ENCODE measurements around the gene SULF2. TPM values are rescaled to one million over a fixed set of nuclear protein-coding genes. Genes with fewer than 3 reads are reported as not detected.

SULF2 gene
- total and polyA plus RNA-seq, 5 experiments from 2014 or later = 0.65 to 1.4 TPM; not detected in 3

GRCh38 chr20:47717421-47717820 lies 67.9 kb downstream of the SULF2 start:
- no peaks in the 10 kb centered on the region for H3K36me3 Mint-ChIP-seq
- H3K4me1 Mint-ChIP-seq = no peaks in the 10 kb centered on the region
- ATAC-seq = no peak
- peaks cover 4 to 22% (median 9%) of the 10 kb centered on the region in 5 donors for H3K27me3 Mint-ChIP-seq
- no peak for DNase-seq
- H3K9me3 Mint-ChIP-seq = no peaks in the 10 kb centered on the region
- H3K27ac Mint-ChIP-seq = no peak overlapping the region
- POLR2A ChIA-PET = no interaction called here
- no peak overlapping the region for H3K4me3 Mint-ChIP-seq

GRCh38 chr20:47713878-47714450 lies 71.3 kb downstream of the SULF2 start:
- Mint-ChIP-seq H3K4me1 (peaks cover 0 to 2% (median 0%) of the 10 kb centered on the region in 4 donors), H3K4me3 (no peak overlapping the region), H3K36me3 (no peaks in the 10 kb centered on the region), H3K27me3 (peaks cover 7 to 31% (median 13%) of the 10 kb centered on the region in 5 donors), H3K27ac (peak overlapping the region in 1 of 10 donors; percentile 19), H3K9me3 (no peaks in the 10 kb centered on the region)
- POLR2A ChIA-PET = interaction anchor here (0.5 kb wide), 1 partner anchor 1228 kb away, joined by 5 read pairs; no protein-coding TSS in a partner anchor
- ATAC-seq = no peak
- DNase-seq = no peak

DNA sequence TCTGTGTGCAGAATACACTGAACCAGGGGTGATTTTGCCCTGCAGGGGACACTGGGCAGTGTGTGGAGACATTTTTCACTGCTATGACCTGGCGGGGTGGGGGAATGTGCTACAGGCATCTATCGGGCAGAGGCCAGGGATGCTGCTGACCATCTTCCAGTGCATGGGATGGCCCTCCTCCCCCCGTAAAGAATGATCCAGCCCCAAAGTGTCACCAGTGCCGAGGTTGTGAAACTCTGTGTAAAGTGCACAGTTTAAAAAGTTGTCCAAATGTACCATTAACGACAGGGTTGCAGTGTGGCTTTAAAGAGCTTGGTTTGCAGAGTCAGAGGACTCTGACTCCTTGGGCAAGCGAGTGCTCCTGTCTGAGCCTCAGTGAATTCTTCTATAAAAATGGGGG lies 72.1 kb downstream of the SULF2 start:
- H3K27me3 Mint-ChIP-seq = peaks cover 7 to 26% (median 13%) of the 10 kb centered on the region in 5 donors
- DNase-seq (no peak), ATAC-seq (no peak)
- no peak overlapping the region for H3K4me3 Mint-ChIP-seq
- H3K9me3 Mint-ChIP-seq = no peaks in the 10 kb centered on the region
- H3K4me1 Mint-ChIP-seq = peaks cover 0 to 2% (median 0%) of the 10 kb centered on the region in 4 donors
- H3K36me3 Mint-ChIP-seq = no peaks in the 10 kb centered on the region
- POLR2A ChIA-PET = no interaction called here
- no peak overlapping the region for H3K27ac Mint-ChIP-seq

DNA sequence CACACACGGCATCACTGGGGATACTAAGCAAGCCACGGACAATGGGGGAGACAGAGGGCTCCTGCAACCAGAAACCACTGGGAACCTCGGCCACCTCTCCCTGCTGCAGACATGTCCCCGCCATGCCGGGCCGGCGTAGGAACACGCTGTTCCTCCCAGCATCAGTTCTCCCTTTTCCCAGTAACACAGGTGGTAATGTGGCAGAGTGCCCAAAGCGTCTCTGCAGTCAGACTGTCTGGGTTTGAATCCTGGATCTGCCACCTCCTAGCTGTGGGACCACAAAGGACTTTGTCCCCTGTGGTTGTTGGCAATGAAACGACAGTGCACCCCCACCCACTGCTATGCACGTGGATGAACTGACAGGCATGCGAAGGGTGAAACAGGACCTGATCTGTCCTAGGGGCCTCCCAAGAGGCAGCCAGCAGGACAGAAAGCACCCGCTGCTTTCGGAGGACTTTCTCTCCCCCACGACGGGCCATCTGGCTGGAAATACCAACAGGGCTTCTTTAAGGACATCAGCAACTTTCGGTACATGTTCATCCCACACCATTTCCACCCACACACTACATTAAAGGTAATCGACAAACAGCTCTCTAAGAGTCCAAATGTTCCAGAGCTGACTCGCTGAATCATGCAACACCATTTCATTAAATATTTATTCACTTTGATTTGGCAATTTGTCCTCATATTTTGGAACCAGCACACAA lies 74.1 kb downstream of the SULF2 start:
- ATAC-seq (no peak), DNase-seq (no peak)
- POLR2A ChIA-PET = no interaction called here
- Mint-ChIP-seq H3K36me3 (no peaks in the 10 kb centered on the region), H3K4me3 (no peak overlapping the region), H3K4me1 (peaks cover 0 to 2% (median 0%) of the 10 kb centered on the region in 4 donors), H3K9me3 (no peaks in the 10 kb centered on the region), H3K27ac (no peak overlapping the region), H3K27me3 (peaks cover 7 to 30% (median 12%) of the 10 kb centered on the region in 5 donors)

DNA sequence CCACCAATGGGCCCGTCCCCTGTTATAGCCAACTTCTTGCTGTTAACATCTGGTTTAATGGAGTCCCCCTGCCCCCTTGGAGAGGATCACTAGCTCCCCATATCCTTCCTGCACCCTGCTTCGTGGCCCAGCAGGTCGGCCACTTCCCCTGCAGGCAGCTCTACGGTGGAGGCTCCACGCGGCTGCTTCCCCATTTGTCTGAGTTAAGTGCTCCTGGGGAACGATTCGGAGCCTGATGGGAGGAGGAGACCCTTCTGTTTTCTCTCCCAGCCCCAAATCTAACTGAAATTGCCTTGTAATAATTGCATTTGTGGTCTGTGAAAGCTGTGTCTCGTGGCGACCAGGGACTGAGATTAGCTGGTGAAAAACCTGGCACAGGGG lies 74.6 kb downstream of the SULF2 start:
- DNase-seq (no peak), ATAC-seq (no peak)
- Mint-ChIP-seq H3K27ac (no peak overlapping the region), H3K4me1 (peaks cover 0 to 2% (median 0%) of the 10 kb centered on the region in 4 donors), H3K36me3 (no peaks in the 10 kb centered on the region), H3K9me3 (no peaks in the 10 kb centered on the region), H3K4me3 (no peak overlapping the region), H3K27me3 (peaks cover 6 to 30% (median 9%) of the 10 kb centered on the region in 5 donors)
- POLR2A ChIA-PET = no interaction called here

DNA sequence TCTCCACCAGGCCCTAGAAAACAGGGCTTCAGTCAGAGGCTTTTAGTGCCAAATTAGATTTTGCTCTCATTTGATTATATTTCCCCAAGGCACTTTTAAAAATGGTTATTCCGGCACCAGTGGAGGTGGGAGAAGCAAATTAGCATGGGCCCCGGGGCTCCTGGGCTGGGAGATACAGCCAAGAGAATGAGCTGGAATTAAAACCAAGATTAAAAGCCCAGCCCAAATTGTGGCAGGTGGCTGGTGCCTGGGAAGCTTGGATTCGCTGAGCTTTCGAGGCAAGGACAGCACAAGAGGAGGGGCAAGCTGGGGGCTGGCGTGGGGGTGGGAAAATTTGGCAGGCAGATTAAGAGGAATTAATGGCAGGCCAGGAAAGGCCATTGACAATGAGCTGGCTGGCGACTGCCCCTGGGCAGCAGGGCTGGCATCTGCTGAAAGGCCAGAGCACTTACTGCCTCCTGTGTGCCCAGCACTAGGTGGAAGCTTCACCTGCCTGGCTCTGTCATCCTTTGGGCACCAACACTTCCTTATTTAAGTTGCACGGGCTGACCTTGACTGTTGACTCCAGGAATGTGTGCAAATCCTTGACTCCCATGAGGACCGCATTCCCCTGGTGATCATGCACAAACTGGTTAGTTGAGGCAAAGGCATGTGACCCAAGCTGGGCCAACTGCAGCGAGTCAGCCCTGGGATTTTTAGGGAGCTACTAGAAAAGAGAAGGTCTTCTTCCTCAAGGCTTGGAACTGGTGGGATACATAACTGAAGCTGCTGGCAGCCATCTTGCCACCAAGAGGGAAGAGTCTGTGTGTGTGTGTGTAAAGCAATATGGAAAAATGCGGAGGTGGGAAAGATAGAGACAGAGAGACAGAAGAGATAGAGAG lies 76.1 kb downstream of the SULF2 start:
- Mint-ChIP-seq H3K36me3 (no peaks in the 10 kb centered on the region), H3K4me3 (no peak overlapping the region), H3K4me1 (peaks cover 0 to 2% (median 0%) of the 10 kb centered on the region in 4 donors), H3K9me3 (no peaks in the 10 kb centered on the region), H3K27ac (peak overlapping the region in 1 of 10 donors; percentile 41), H3K27me3 (peaks cover 3 to 18% (median 5%) of the 10 kb centered on the region in 5 donors)
- no peak for DNase-seq
- ATAC-seq = no peak
- POLR2A ChIA-PET = no interaction called here

GRCh38 chr20:47708140-47708807 lies 77.0 kb downstream of the SULF2 start:
- H3K27ac Mint-ChIP-seq = no peak overlapping the region
- H3K4me3 Mint-ChIP-seq = no peak overlapping the region
- no peak for ATAC-seq
- peaks cover 0 to 2% (median 0%) of the 10 kb centered on the region in 4 donors for H3K4me1 Mint-ChIP-seq
- H3K36me3 Mint-ChIP-seq = no peaks in the 10 kb centered on the region
- no peak for DNase-seq
- H3K9me3 Mint-ChIP-seq = no peaks in the 10 kb centered on the region
- POLR2A ChIA-PET = no interaction called here
- peaks cover 3 to 16% (median 5%) of the 10 kb centered on the region in 5 donors for H3K27me3 Mint-ChIP-seq

- Mint-ChIP-seq H3K27ac (no peak overlapping the region), H3K4me3 (no peak overlapping the region), H3K9me3 (no peaks in the 10 kb centered on the region), H3K4me1 (peaks cover 0 to 2% (median 0%) of the 10 kb centered on the region in 4 donors), H3K36me3 (no peaks in the 10 kb centered on the region), H3K27me3 (peaks cover 2 to 16% (median 3%) of the 10 kb centered on the region in 5 donors)
- DNase-seq (no peak), ATAC-seq (no peak)
- POLR2A ChIA-PET = no interaction called here
Measured at GRCh38 chr20:47706345-47706744, 78.9 kb downstream of the SULF2 start.

GRCh38 chr20:47705497-47705856 lies 79.8 kb downstream of the SULF2 start:
- DNase-seq (no peak), ATAC-seq (no peak)
- no peaks in the 10 kb centered on the region for H3K36me3 Mint-ChIP-seq
- POLR2A ChIA-PET = no interaction called here
- no peak overlapping the region for H3K27ac Mint-ChIP-seq
- no peak overlapping the region for H3K4me3 Mint-ChIP-seq
- no peaks in the 10 kb centered on the region for H3K9me3 Mint-ChIP-seq
- peaks cover 2 to 16% (median 3%) of the 10 kb centered on the region in 5 donors for H3K27me3 Mint-ChIP-seq
- peaks cover 0 to under 1% (median 0%) of the 10 kb centered on the region in 4 donors for H3K4me1 Mint-ChIP-seq

DNA sequence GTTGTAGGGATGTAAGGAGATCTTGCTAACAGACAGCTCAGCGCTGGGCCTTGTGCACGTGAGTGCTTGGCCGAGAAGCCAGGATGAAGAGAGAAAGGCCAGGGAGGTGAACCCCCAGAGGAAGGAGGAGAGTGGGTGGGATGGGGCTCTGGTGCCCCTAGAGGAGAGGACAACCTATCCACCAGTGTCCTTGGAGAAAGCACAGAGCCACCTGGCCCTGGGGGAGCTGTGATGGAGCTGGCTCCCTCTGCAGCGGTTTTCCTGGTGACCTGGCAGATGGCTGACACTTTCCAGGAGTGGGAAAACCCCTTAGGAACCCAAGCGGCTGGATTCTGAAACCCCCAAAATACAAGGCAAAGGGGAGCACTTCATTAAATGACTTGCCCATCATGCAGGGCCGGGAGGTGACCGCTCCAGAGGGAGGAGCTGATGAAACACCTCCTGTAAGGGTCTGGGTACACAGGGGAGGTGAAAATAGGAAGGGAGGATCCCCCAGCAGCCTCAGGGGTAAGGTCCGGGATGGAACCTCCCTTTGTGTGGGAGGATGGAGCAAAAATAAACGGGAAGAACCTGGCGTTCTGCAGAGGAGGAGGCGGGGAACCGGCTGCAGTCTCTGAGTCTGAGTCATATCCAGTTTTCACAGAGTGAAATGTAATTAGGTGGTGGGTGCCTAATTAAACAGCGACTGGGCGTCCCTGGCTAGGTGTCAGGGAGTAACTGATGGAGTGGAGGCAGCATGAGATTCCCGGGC lies 80.4 kb downstream of the SULF2 start:
- POLR2A ChIA-PET = no interaction called here
- no peaks in the 10 kb centered on the region for H3K36me3 Mint-ChIP-seq
- no peak overlapping the region for H3K4me3 Mint-ChIP-seq
- DNase-seq (no peak), ATAC-seq (no peak)
- no peaks in the 10 kb centered on the region for H3K9me3 Mint-ChIP-seq
- peak overlapping the region in 1 of 10 donors; percentile 48 for H3K27ac Mint-ChIP-seq
- peaks cover 2 to 16% (median 3%) of the 10 kb centered on the region in 5 donors for H3K27me3 Mint-ChIP-seq
- H3K4me1 Mint-ChIP-seq = no peaks in the 10 kb centered on the region

GRCh38 chr20:47703748-47704147 lies 81.5 kb downstream of the SULF2 start:
- H3K27ac Mint-ChIP-seq = no peak overlapping the region
- no peaks in the 10 kb centered on the region for H3K36me3 Mint-ChIP-seq
- no peaks in the 10 kb centered on the region for H3K9me3 Mint-ChIP-seq
- DNase-seq (no peak), ATAC-seq (no peak)
- H3K4me1 Mint-ChIP-seq = no peaks in the 10 kb centered on the region
- POLR2A ChIA-PET = no interaction called here
- H3K27me3 Mint-ChIP-seq = peaks cover 0 to 7% (median 3%) of the 10 kb centered on the region in 5 donors
- no peak overlapping the region for H3K4me3 Mint-ChIP-seq

GRCh38 chr20:47701612-47702011 lies 83.7 kb downstream of the SULF2 start:
- Mint-ChIP-seq H3K27ac (no peak overlapping the region), H3K4me3 (no peak overlapping the region), H3K36me3 (no peaks in the 10 kb centered on the region), H3K9me3 (no peaks in the 10 kb centered on the region), H3K27me3 (peaks cover 0 to 4% (median 0%) of the 10 kb centered on the region in 5 donors), H3K4me1 (no peaks in the 10 kb centered on the region)
- POLR2A ChIA-PET = no interaction called here
- DNase-seq (no peak), ATAC-seq (no peak)

Measured in naive thymus-derived CD8-positive, alpha-beta T cell (primary cell).